PC-3 (cell line): Measurements from ENCODE around the gene CLIC1. TPM values are rescaled to one million over a fixed set of nuclear protein-coding genes. Genes with fewer than 3 reads are reported as not detected.

ENCODE experiments used
- ATAC-seq: fragments of 200-7000 bp; cut with Tn5 transposase; 2 replicates; pipeline ENCODE4 v1.9.1; 2020; ENCODE audit warnings: mild to moderate bottlenecking, moderate library complexity
- BruUV-seq: library from RNA; stranded (reverse); fragments of 400-500 nt; replicated peaks from 2 replicates; lab custom pipeline; 2021; lab: Mats Ljungman, UMichigan
- CTCF ChIA-PET: fragments of 300-600 bp; sonication (Branson Sonifier 250); formaldehyde crosslinking; loops from one replicate; lab custom pipeline; 2022; ENCODE audit warnings: antibody characterized with exemption; lab: Charles Lee
- POLR2A ChIA-PET: fragments of 300-600 bp; sonication (Branson Sonifier 250); formaldehyde crosslinking; loops from one replicate; lab custom pipeline; 2022; ENCODE audit warnings: antibody characterized with exemption; ENCODE audit not compliant: unreplicated experiment; lab: Charles Lee
- DNase-seq: peaks from one replicate; pipeline ENCODE4 v3.0.0-alpha.2; 2015
- H2AFZ ChIP-seq: fragments of 300-600 bp; sonication (generic); 2 replicates; pipeline ENCODE4 v1.6.0; 2016; ENCODE audit warnings: antibody characterized with exemption, low read length
- H3F3A ChIP-seq: fragments of 300-600 bp; sonication (generic); one replicate; pipeline ENCODE4 v1.6.0; 2017; ENCODE audit warnings: antibody characterized with exemption, low read length, control low read depth, mild to moderate bottlenecking; ENCODE audit not compliant: unreplicated experiment
- H3K27ac ChIP-seq: fragments of 300-600 bp; sonication (generic); 2 replicates; pipeline ENCODE4 v1.5.1; 2016; ENCODE audit warnings: mild to moderate bottlenecking, low read length
- H3K27me3 ChIP-seq: fragments of 300-600 bp; sonication (generic); 2 replicates; pipeline ENCODE4 v1.6.1; 2016; ENCODE audit warnings: low read length, mixed read lengths
- H3K36me3 ChIP-seq: fragments of 300-600 bp; sonication (generic); 2 replicates; pipeline ENCODE4 v1.6.1; 2016; ENCODE audit warnings: low read depth, mixed run types, low read length, mixed read lengths
- H3K4me1 ChIP-seq: fragments of 300-600 bp; sonication (generic); 2 replicates; pipeline ENCODE4 v1.5.1; 2016; ENCODE audit warnings: low read length; ENCODE audit not compliant: insufficient read depth
- H3K4me2 ChIP-seq: fragments of 300-600 bp; sonication (generic); 2 replicates; pipeline ENCODE4 v1.6.0; 2016; ENCODE audit warnings: low read length
- H3K4me3 ChIP-seq: fragments of 300-600 bp; sonication (generic); 2 replicates; pipeline ENCODE4 v1.5.1; 2016; ENCODE audit warnings: mild to moderate bottlenecking, low read length, mixed read lengths
- H3K79me2 ChIP-seq: fragments of 300-600 bp; sonication (generic); 2 replicates; pipeline ENCODE4 v1.6.1; 2017; ENCODE audit warnings: low read length, mixed read lengths
- H3K9ac ChIP-seq: fragments of 300-600 bp; sonication (generic); 2 replicates; pipeline ENCODE4 v1.6.0; 2016; ENCODE audit warnings: mild to moderate bottlenecking, low read length
- H3K9me2 ChIP-seq: fragments of 300-600 bp; sonication (generic); replicated peaks from 2 replicates; pipeline ENCODE4 v1.6.1; 2016; ENCODE audit warnings: mixed run types, low read length, mixed read lengths
- H3K9me3 ChIP-seq: fragments of 300-600 bp; sonication (generic); 2 replicates; pipeline ENCODE4 v1.6.1; 2016; ENCODE audit warnings: low read length, mixed read lengths
- H4K20me1 ChIP-seq: fragments of 300-600 bp; sonication (generic); 2 replicates; pipeline ENCODE4 v1.6.1; 2016; ENCODE audit warnings: low read length, mixed read lengths
- CTCF ChIP-seq: fragments of 300-600 bp; sonication (generic); conservative IDR thresholded peaks from 2 replicates; pipeline ENCODE4 v1.5.1; 2017; ENCODE audit warnings: antibody characterized with exemption, low read depth, mild to moderate bottlenecking, low read length
- EZH2 ChIP-seq: fragments of 300-600 bp; sonication (generic); IDR thresholded peaks from one replicate; pipeline ENCODE4 v1.6.1; 2017; ENCODE audit warnings: antibody characterized with exemption, mild to moderate bottlenecking, low read length; ENCODE audit not compliant: unreplicated experiment
- EZH2phosphoT487 ChIP-seq: fragments of 300-600 bp; sonication (generic); IDR thresholded peaks from 2 replicates; pipeline ENCODE4 v1.6.1; 2018; ENCODE audit warnings: mild to moderate bottlenecking, antibody characterized with exemption, low read length, borderline replicate concordance
- intact Hi-C: fragments of 100-400 bp; cut with micrococcal nuclease; formaldehyde crosslinking; loops from 2 replicates; pipeline ENCODE4 v1.9.0; 2023
- total RNA-seq: library from RNA; depleted of rRNA; stranded (reverse); fragments of >200 nt; gene quantifications from 2 replicates; pipeline ENCODE4 v1.2.3, GENCODE V29; 2014

Gene CLIC1
- total RNA-seq, 1 experiment from 2014 or later: 708 TPM

- intact Hi-C loops: no loop called here
- ATAC-seq (peak; percentile 20), DNase-seq (peak; percentile 20)
- H3K9ac ChIP-seq: peak overlapping the region; percentile 50
- TF ChIP-seq EZH2phosphoT487 (no peak), EZH2 (no peak), CTCF (no peak)
- H2AFZ ChIP-seq: no peak overlapping the region
- H3K4me3 ChIP-seq: peak overlapping the region; percentile 43
- peak overlapping the region; percentile 69 for H3K27ac ChIP-seq
- BruUV-seq: no TSS peak
- no peaks in the 10 kb centered on the region for H3K79me2 ChIP-seq
- H3K9me2 ChIP-seq: no peaks in the 10 kb centered on the region
- H3K27me3 ChIP-seq: no peaks in the 10 kb centered on the region
- H3K4me2 ChIP-seq: peak overlapping the region; percentile 79
- ChIA-PET CTCF (interaction anchor here (0.6 kb wide), 1 partner anchor 12 kb away, joined by 4 read pairs; no protein-coding TSS in a partner anchor), POLR2A (no interaction called here)
- H3K36me3 ChIP-seq: peaks cover 30% of the 10 kb centered on the region; the same call in 1 of the 2 replicates
- H3F3A ChIP-seq: peaks cover 3% of the 10 kb centered on the region
- H3K9me3 ChIP-seq: no peaks in the 10 kb centered on the region
- H4K20me1 ChIP-seq: no peaks in the 10 kb centered on the region
- H3K4me1 ChIP-seq: peaks cover 29% of the 10 kb centered on the region
These were observed 40.2 kb upstream of the CLIC1 start for GRCh38 chr6:31776485-31776988.

- ChIA-PET POLR2A (no interaction called here), CTCF (interaction anchor here (0.9 kb wide), 1 partner anchor 51 kb away, joined by 3 read pairs; no protein-coding TSS in a partner anchor)
- ATAC-seq (no peak), DNase-seq (no peak)
- Histone ChIP-seq H3F3A (peaks cover 3% of the 10 kb centered on the region), H3K4me2 (peak overlapping the region; percentile 79), H3K4me1 (peaks cover 29% of the 10 kb centered on the region), H3K27me3 (no peaks in the 10 kb centered on the region), H3K79me2 (no peaks in the 10 kb centered on the region), H2AFZ (no peak overlapping the region), H3K4me3 (no peak overlapping the region), H3K9ac (no peak overlapping the region), H3K9me3 (no peaks in the 10 kb centered on the region), H3K9me2 (no peaks in the 10 kb centered on the region), H3K36me3 (peaks cover 24% of the 10 kb centered on the region; the same call in 1 of the 2 replicates), H3K27ac (peak overlapping the region; percentile 69), H4K20me1 (no peaks in the 10 kb centered on the region)
- TF ChIP-seq EZH2phosphoT487 (no peak), EZH2 (no peak), CTCF (no peak)
- no TSS peak for BruUV-seq
- intact Hi-C loops: no loop called here
These were observed 39.5 kb upstream of the CLIC1 start for GRCh38 chr6:31775633-31776484.
